GM23338 (cell line): ENCODE results near the gene GDPD4. TPM values are rescaled to one million over a fixed set of nuclear protein-coding genes. Genes with fewer than 3 reads are reported as not detected.

Experiments
- ATAC-seq: fragments of 200-7000 bp; cut with Tn5 transposase; 3 replicates; pipeline ENCODE4 v1.9.1; 2020
- DNase-seq: peaks from one replicate; pipeline ENCODE4 v3.0.0-alpha.2; 2015; ENCODE audit warnings: low spot score
- H2AFZ ChIP-seq: fragments of 200-600 bp; sonication (generic); 2 replicates; pipeline ENCODE4 v1.8.0; 2016; ENCODE audit warnings: antibody characterized with exemption, mild to moderate bottlenecking, moderate library complexity
- H3F3A ChIP-seq: fragments of 200-600 bp; sonication (generic); replicated peaks from 2 replicates; pipeline ENCODE4 v1.8.0; 2017; ENCODE audit warnings: antibody characterized with exemption, mixed run types, low read depth
- H3K27ac ChIP-seq: fragments of 200-600 bp; sonication (generic); 2 replicates; pipeline ENCODE4 v1.6.1; 2016; ENCODE audit warnings: low read depth
- H3K27me3 ChIP-seq: fragments of 200-600 bp; sonication (generic); 2 replicates; pipeline ENCODE4 v1.8.0; 2016; ENCODE audit warnings: mild to moderate bottlenecking, mixed run types, moderate library complexity; ENCODE audit not compliant: insufficient read depth
- H3K36me3 ChIP-seq: fragments of 200-600 bp; sonication (generic); 2 replicates; pipeline ENCODE4 v1.8.0; 2016; ENCODE audit warnings: mild to moderate bottlenecking; ENCODE audit not compliant: insufficient read depth
- H3K4me1 ChIP-seq: fragments of 200-600 bp; sonication (generic); 2 replicates; pipeline ENCODE4 v1.8.0; 2016; ENCODE audit warnings: mild to moderate bottlenecking, moderate library complexity; ENCODE audit not compliant: insufficient read depth
- H3K4me2 ChIP-seq: fragments of 200-600 bp; sonication (generic); 2 replicates; pipeline ENCODE4 v1.7.1; 2017; ENCODE audit warnings: mixed run types
- H3K4me3 ChIP-seq: fragments of 200-600 bp; sonication (generic); 2 replicates; pipeline ENCODE4 v1.6.1; 2016; ENCODE audit warnings: mixed run types
- H3K79me2 ChIP-seq: fragments of 200-600 bp; sonication (generic); replicated peaks from 2 replicates; pipeline ENCODE4 v1.8.0; 2017; ENCODE audit warnings: mild to moderate bottlenecking; ENCODE audit not compliant: insufficient read depth
- H3K9me2 ChIP-seq: fragments of 200-600 bp; sonication (generic); 2 replicates; pipeline ENCODE4 v1.8.0; 2017; ENCODE audit not compliant: insufficient read depth
- H4K20me1 ChIP-seq: fragments of 200-600 bp; sonication (generic); replicated peaks from 2 replicates; pipeline ENCODE4 v1.8.0; 2017; ENCODE audit warnings: mild to moderate bottlenecking; ENCODE audit not compliant: insufficient read depth
- H3K27ac Mint-ChIP-seq: 2 replicates; pipeline ENCODE4 v1.8.0; 2020; ENCODE audit warnings: inconsistent platforms, mild to moderate bottlenecking, moderate library complexity, mixed read lengths
- H3K27me3 Mint-ChIP-seq: 3 replicates; pipeline ENCODE4 v1.8.0; 2022; ENCODE audit warnings: low read depth, mild to moderate bottlenecking, moderate library complexity, mixed read lengths, inconsistent platforms; ENCODE audit not compliant: insufficient read depth, poor library complexity
- H3K36me3 Mint-ChIP-seq: 3 replicates; pipeline ENCODE4 v1.8.0; 2021; ENCODE audit warnings: low read depth, mild to moderate bottlenecking, inconsistent platforms, moderate library complexity, mixed read lengths
- H3K4me1 Mint-ChIP-seq: 3 replicates; pipeline ENCODE4 v1.8.0; 2020; ENCODE audit warnings: mild to moderate bottlenecking, inconsistent platforms, mixed read lengths
- H3K4me3 Mint-ChIP-seq: 3 replicates; pipeline ENCODE4 v1.8.0; 2021; ENCODE audit warnings: moderate library complexity, mild to moderate bottlenecking, inconsistent platforms, mixed read lengths
- H3K9me3 Mint-ChIP-seq: 3 replicates; pipeline ENCODE4 v1.8.0; 2020; ENCODE audit warnings: moderate library complexity, mild to moderate bottlenecking, inconsistent platforms, mixed read lengths
- CREB1 ChIP-seq: fragments of 250-450 bp; sonication (Bioruptor Pico); IDR thresholded peaks from 2 replicates; pipeline ENCODE4 v1.5.0; 2020; ENCODE audit warnings: low read depth, mild to moderate bottlenecking, moderate library complexity
- EZH2 ChIP-seq: fragments of 200-600 bp; sonication (generic); IDR thresholded peaks from one replicate; pipeline ENCODE4 v1.8.0; 2017; ENCODE audit warnings: antibody characterized with exemption, mild to moderate bottlenecking, low read depth; ENCODE audit not compliant: unreplicated experiment
- EZH2phosphoT487 ChIP-seq: fragments of 200-600 bp; sonication (generic); IDR thresholded peaks from one replicate; pipeline ENCODE4 v1.8.1; 2018; ENCODE audit warnings: antibody characterized with exemption; ENCODE audit not compliant: unreplicated experiment
- ZNF331 ChIP-seq: fragments of 250-450 bp; sonication (Bioruptor Pico); IDR thresholded peaks from 2 replicates; pipeline ENCODE4 v1.5.0; 2020; ENCODE audit warnings: low read depth, mild to moderate bottlenecking, moderate library complexity
- polyA plus RNA-seq: library from polyadenylated mRNA; unstranded; fragments of >200 nt; fragmentation: Nextera tagmentation; extraction: Ambion mirVana; gene quantifications from 2 replicates; pipeline ENCODE4 v1.2.1, GENCODE V29; 2016
- total RNA-seq: library from RNA; depleted of rRNA; stranded (reverse); fragments of >200 nt; shearing (Covaris generic); gene quantifications from 2 replicates; pipeline ENCODE4 v1.2.3, GENCODE V29; 2014
- TF ChIP-seq, protein P1 (sequence below): IDR thresholded peaks from one replicate; pipeline ENCODE4 v1.6.1; 2018; ENCODE audit warnings: antibody characterized with exemption; ENCODE audit not compliant: unreplicated experiment

GDPD4 gene
- total and polyA plus RNA-seq, 2 experiments from 2014 or later, result not detected

DNA sequence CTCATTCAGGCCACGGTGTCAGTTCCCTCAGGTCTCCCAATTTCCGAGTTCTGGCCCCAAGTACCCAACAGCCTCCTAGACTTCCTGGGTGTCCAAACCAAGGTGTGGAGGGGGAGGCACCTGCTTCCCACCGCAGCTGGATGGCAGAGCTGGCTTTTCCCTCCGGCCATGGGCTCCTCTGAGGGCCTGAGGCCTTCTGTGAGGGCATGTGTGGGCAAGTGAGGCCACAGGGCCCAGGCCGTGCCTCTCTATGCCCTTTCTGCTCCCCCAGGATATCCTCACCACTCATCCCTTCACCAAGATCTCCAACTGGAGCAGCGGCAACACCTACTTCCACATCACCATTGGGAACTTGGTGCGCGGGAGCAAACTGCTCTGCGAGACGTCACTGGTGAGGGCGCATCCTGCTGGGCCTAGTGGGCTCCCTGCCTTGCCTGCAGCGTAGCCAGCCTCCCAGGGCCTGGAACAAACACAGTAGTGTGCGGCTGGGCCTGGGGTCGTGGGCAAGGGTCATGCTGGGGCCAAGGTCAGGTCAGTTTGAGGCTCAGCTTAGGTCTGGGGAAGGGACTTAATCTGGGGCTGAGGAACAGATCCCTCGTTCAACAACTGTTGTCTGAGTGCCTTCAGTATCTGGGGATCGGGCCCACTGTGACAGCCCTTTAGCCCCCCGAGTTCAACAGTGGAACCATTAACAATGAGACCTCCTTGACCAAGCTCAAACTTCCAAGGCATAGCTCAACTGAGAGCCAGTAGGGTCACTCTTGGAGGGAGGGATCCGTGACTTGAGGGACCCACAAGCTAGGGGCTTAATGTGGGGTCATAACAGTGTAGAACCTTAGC, 87.7 kb downstream of the GDPD4 start:
- H3K4me3 Mint-ChIP-seq, result no peak overlapping the region
- Histone ChIP-seq H3K27ac (no peak overlapping the region), H3K79me2 (no peaks in the 10 kb centered on the region), H3F3A (no peaks in the 10 kb centered on the region), H4K20me1 (no peaks in the 10 kb centered on the region), H3K4me1 (no peaks in the 10 kb centered on the region), H3K9me2 (no peaks in the 10 kb centered on the region), H3K36me3 (no peaks in the 10 kb centered on the region), H3K27me3 (no peaks in the 10 kb centered on the region), H3K4me3 (no peak overlapping the region), H3K4me2 (no peak overlapping the region), H2AFZ (no peak overlapping the region)
- H3K27ac Mint-ChIP-seq, result no peak overlapping the region
- DNase-seq, result no peak
- ATAC-seq, result no peak
- no peaks in the 10 kb centered on the region for H3K4me1 Mint-ChIP-seq
- peaks cover 4% of the 10 kb centered on the region for H3K27me3 Mint-ChIP-seq
- no peaks in the 10 kb centered on the region; the same call in 1 of the 3 replicates for H3K9me3 Mint-ChIP-seq
- TF ChIP-seq, protein P1, sequence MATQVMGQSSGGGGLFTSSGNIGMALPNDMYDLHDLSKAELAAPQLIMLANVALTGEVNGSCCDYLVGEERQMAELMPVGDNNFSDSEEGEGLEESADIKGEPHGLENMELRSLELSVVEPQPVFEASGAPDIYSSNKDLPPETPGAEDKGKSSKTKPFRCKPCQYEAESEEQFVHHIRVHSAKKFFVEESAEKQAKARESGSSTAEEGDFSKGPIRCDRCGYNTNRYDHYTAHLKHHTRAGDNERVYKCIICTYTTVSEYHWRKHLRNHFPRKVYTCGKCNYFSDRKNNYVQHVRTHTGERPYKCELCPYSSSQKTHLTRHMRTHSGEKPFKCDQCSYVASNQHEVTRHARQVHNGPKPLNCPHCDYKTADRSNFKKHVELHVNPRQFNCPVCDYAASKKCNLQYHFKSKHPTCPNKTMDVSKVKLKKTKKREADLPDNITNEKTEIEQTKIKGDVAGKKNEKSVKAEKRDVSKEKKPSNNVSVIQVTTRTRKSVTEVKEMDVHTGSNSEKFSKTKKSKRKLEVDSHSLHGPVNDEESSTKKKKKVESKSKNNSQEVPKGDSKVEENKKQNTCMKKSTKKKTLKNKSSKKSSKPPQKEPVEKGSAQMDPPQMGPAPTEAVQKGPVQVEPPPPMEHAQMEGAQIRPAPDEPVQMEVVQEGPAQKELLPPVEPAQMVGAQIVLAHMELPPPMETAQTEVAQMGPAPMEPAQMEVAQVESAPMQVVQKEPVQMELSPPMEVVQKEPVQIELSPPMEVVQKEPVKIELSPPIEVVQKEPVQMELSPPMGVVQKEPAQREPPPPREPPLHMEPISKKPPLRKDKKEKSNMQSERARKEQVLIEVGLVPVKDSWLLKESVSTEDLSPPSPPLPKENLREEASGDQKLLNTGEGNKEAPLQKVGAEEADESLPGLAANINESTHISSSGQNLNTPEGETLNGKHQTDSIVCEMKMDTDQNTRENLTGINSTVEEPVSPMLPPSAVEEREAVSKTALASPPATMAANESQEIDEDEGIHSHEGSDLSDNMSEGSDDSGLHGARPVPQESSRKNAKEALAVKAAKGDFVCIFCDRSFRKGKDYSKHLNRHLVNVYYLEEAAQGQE, result no peak
- no peak for TF ChIP-seq CREB1 (CRISPR knock-in tag)
- H3K36me3 Mint-ChIP-seq, result no peaks in the 10 kb centered on the region; the same call in 2 of the 3 replicates

DNA sequence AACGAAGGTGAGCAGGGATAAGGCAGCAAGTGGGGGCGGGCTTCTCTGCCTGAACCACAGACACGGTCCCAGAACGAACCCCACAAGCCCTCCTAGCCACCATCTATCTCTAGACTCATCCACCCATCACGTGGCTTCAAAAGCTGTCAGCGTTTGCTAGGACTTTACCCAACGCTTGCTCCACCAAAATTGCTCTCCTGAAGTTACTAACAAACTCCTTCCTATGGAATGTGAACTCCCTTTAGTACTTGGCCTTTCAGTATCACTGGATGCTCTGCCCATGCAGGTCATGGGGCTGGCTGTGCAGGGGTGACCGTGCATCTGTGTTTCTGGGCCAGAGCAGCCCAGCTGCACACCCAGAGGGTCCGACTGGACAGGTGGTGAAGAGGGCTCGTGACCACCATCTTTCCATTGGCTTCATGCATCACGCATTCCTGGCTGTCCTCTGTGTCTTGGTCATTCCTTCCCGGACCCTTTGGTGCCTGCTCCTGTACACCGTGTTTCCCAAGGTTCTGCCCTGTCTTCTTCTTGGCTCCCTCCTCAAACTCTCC, 88.4 kb downstream of the GDPD4 start:
- DNase-seq (no peak), ATAC-seq (no peak)
- no peaks in the 10 kb centered on the region for H3K4me1 ChIP-seq
- H3K27me3 Mint-ChIP-seq, result peaks cover 4% of the 10 kb centered on the region
- H3K79me2 ChIP-seq, result no peaks in the 10 kb centered on the region
- no peaks in the 10 kb centered on the region; the same call in 1 of the 3 replicates for H3K9me3 Mint-ChIP-seq
- no peak overlapping the region for H3K4me3 ChIP-seq
- no peak overlapping the region for H3K27ac ChIP-seq
- H3K4me1 Mint-ChIP-seq, result no peaks in the 10 kb centered on the region
- no peaks in the 10 kb centered on the region for H3K27me3 ChIP-seq
- no peak overlapping the region for H3K4me3 Mint-ChIP-seq
- no peak for TF ChIP-seq CREB1 (CRISPR knock-in tag)
- TF ChIP-seq EZH2phosphoT487, result no peak
- no peak for TF ChIP-seq ZNF331 (CRISPR knock-in tag)
- TF ChIP-seq EZH2, result no peak
- H3K27ac Mint-ChIP-seq, result no peak overlapping the region
- H3K9me2 ChIP-seq, result no peaks in the 10 kb centered on the region
- H2AFZ ChIP-seq, result no peak overlapping the region
- no peaks in the 10 kb centered on the region for H3K36me3 ChIP-seq
- no peaks in the 10 kb centered on the region; the same call in 2 of the 3 replicates for H3K36me3 Mint-ChIP-seq
- no peaks in the 10 kb centered on the region for H3F3A ChIP-seq
- no peaks in the 10 kb centered on the region for H4K20me1 ChIP-seq
- H3K4me2 ChIP-seq, result no peak overlapping the region
